CD4-positive, alpha-beta T cell (primary cell): ENCODE measurements around the gene TCF12. TPM values are rescaled to one million over a fixed set of nuclear protein-coding genes. Genes with fewer than 3 reads are reported as not detected.

ENCODE experiments used
- ATAC-seq: fragments of 200-7000 bp; cut with Tn5 transposase; one replicate; pipeline ENCODE4 v1.10.0; 2022; ENCODE audit warnings: mild to moderate bottlenecking; ENCODE audit not compliant: poor library complexity
- CTCF ChIA-PET: fragments of 350-600 bp; sonication (Branson Sonifier 250); formaldehyde crosslinking; loops from one replicate; lab custom pipeline; 2021; ENCODE audit warnings: antibody characterized with exemption, inconsistent platforms; lab: Charles Lee
- POLR2A ChIA-PET: fragments of 350-600 bp; sonication (Branson Sonifier 250); formaldehyde crosslinking; loops from one replicate; lab custom pipeline; 2021; ENCODE audit warnings: antibody characterized with exemption, inconsistent platforms; lab: Charles Lee
- DNase-seq, 14 experiments: peaks; one replicate each; pipeline ENCODE4 v3.0.0-alpha.2; 2013 to 2020; ENCODE audit warnings: mixed read lengths in 2 of 14
- H3K27ac ChIP-seq, 2 donors: one replicate each; pipeline versions ENCODE4 v1.5.1 to v1.7.0; 2013; ENCODE audit warnings: low read length in 2 of 2, low read depth in 1 of 2, mild to moderate bottlenecking in 1 of 2
- H3K27me3 ChIP-seq, 2 experiments: 1 replicate in 1 of 2; 2 replicates in 1 of 2; pipeline versions ENCODE4 v1.6.1 to v1.7.0; 2013; ENCODE audit warnings: low read length in 2 of 2, control low read depth in 1 of 2, mild to moderate bottlenecking in 1 of 2, moderate library complexity in 1 of 2; ENCODE audit not compliant: insufficient read depth in 2 of 2, control insufficient read depth in 1 of 2
- H3K36me3 ChIP-seq: one replicate; pipeline ENCODE4 v1.6.1; 2013; ENCODE audit warnings: low read length, control low read depth; ENCODE audit not compliant: insufficient read depth
- H3K4me1 ChIP-seq: one replicate; pipeline ENCODE4 v1.6.1; 2013; ENCODE audit warnings: low read length, control low read depth; ENCODE audit not compliant: insufficient read depth
- H3K4me3 ChIP-seq: one replicate; pipeline ENCODE4 v1.5.1; 2013; ENCODE audit warnings: mild to moderate bottlenecking, low read length, moderate library complexity
- H3K9me3 ChIP-seq, 2 experiments: 1 replicate in 1 of 2; 2 replicates in 1 of 2; pipeline versions ENCODE4 v1.6.1 to v1.7.0; 2013; ENCODE audit warnings: low read length in 2 of 2, mild to moderate bottlenecking in 2 of 2, control low read depth in 1 of 2, moderate library complexity in 1 of 2; ENCODE audit not compliant: control insufficient read depth in 1 of 2, insufficient read depth in 1 of 2
- H3K27ac Mint-ChIP-seq: one replicate; pipeline ENCODE4 v1.8.0; 2020; ENCODE audit warnings: mixed read lengths
- H3K27me3 Mint-ChIP-seq: one replicate; pipeline ENCODE4 v1.8.0; 2021; ENCODE audit warnings: mixed read lengths
- H3K36me3 Mint-ChIP-seq: one replicate; pipeline ENCODE4 v1.8.0; 2021; ENCODE audit warnings: low read depth, mixed read lengths
- H3K4me1 Mint-ChIP-seq: one replicate; pipeline ENCODE4 v1.8.0; 2021; ENCODE audit warnings: low read depth, mixed read lengths
- H3K4me3 Mint-ChIP-seq: one replicate; pipeline ENCODE4 v1.8.0; 2020; ENCODE audit warnings: mild to moderate bottlenecking, mixed read lengths
- H3K9me3 Mint-ChIP-seq: one replicate; pipeline ENCODE4 v1.8.0; 2020; ENCODE audit warnings: mixed read lengths
- CTCF ChIP-seq: fragments of 200-600 bp; IDR thresholded peaks from one replicate; pipeline ENCODE4 v1.8.0; 2022; ENCODE audit warnings: antibody characterized with exemption, mild to moderate bottlenecking
- intact Hi-C, 2 experiments: fragments of 100-400 bp; cut with DNase I in 1 of 2; cut with micrococcal nuclease in 1 of 2; formaldehyde crosslinking; loops; one replicate each; pipeline versions ENCODE4 v1.15.1 to v1.9.0; 2023 to 2025; cut with DNase I, micrococcal nuclease
- total RNA-seq, 174 experiments: library from RNA in 2 of 174; stranded (reverse) in 2 of 174; gene quantifications; one replicate each; pipeline ENCODE4 v1.2.3 and lab custom pipeline; 2021 to 2026

Gene TCF12
- total RNA-seq, 2 experiments from 2014 or later, result 54.0 TPM

- peak overlapping the region; percentile 76 for H3K27ac Mint-ChIP-seq
- Histone ChIP-seq H3K4me1 (peaks cover 3% of the 10 kb centered on the region), H3K27me3 (no peaks in the 10 kb centered on the region), H3K9me3 (no peaks in the 10 kb centered on the region), H3K4me3 (no peak overlapping the region), H3K36me3 (no peaks in the 10 kb centered on the region), H3K27ac (no peak overlapping the region)
- no peak for TF ChIP-seq CTCF
- ChIA-PET CTCF (interaction anchor here (0.8 kb wide), 1 partner anchor 16 kb away, joined by 3 read pairs; no protein-coding TSS in a partner anchor), POLR2A (interaction anchor here (1.6 kb wide), 1 partner anchor 44 kb away, joined by 6 read pairs; no protein-coding TSS in a partner anchor)
- peaks cover 2% of the 10 kb centered on the region for H3K36me3 Mint-ChIP-seq
- DNase-seq (no peak), ATAC-seq (no peak)
- intact Hi-C loops, result no loop called here
- no peaks in the 10 kb centered on the region for H3K9me3 Mint-ChIP-seq
- peaks cover 67% of the 10 kb centered on the region for H3K4me1 Mint-ChIP-seq
- peak overlapping the region; percentile 75 for H3K4me3 Mint-ChIP-seq
- H3K27me3 Mint-ChIP-seq, result no peaks in the 10 kb centered on the region
Observed at GRCh38 chr15:56963126-56963525, 44.7 kb downstream of the TCF12 start.

GRCh38 chr15:56963710-56964109 is 45.3 kb downstream of the TCF12 start:
- H3K27me3 ChIP-seq, result no peaks in the 10 kb centered on the region
- H3K27ac ChIP-seq, result no peak overlapping the region
- H3K4me1 Mint-ChIP-seq, result peaks cover 67% of the 10 kb centered on the region
- H3K9me3 ChIP-seq, result no peaks in the 10 kb centered on the region
- intact Hi-C loops, result no loop called here
- peak overlapping the region; percentile 75 for H3K4me3 Mint-ChIP-seq
- ChIA-PET POLR2A (interaction anchor here (1.6 kb wide), 2 partner anchors 44 to 230 kb away, joined by 4 to 6 read pairs; partner anchors contain the start of gene ZNF280D), CTCF (no interaction called here)
- H3K4me3 ChIP-seq, result peak overlapping the region; percentile 1
- peaks cover 3% of the 10 kb centered on the region for H3K4me1 ChIP-seq
- ATAC-seq (peak; percentile 74), DNase-seq (peak in 3 of 14 experiments; percentile 27 to 46 (median 39))
- TF ChIP-seq CTCF, result no peak
- H3K27ac Mint-ChIP-seq, result peak overlapping the region; percentile 76
- no peaks in the 10 kb centered on the region for H3K27me3 Mint-ChIP-seq
- H3K36me3 Mint-ChIP-seq, result no peaks in the 10 kb centered on the region
- no peaks in the 10 kb centered on the region for H3K9me3 Mint-ChIP-seq
- H3K36me3 ChIP-seq, result no peaks in the 10 kb centered on the region

GRCh38 chr15:56964182-56964581 is 45.7 kb downstream of the TCF12 start:
- H3K27ac ChIP-seq, result no peak overlapping the region
- TF ChIP-seq CTCF, result no peak

More at GRCh38 chr15:56964182-56964581, 45.7 kb downstream of the TCF12 start:
- no peak for DNase-seq
- Mint-ChIP-seq H3K27ac (peak overlapping the region; percentile 76), H3K4me3 (no peak overlapping the region), H3K4me1 (peaks cover 67% of the 10 kb centered on the region), H3K36me3 (no peaks in the 10 kb centered on the region), H3K27me3 (no peaks in the 10 kb centered on the region), H3K9me3 (no peaks in the 10 kb centered on the region)
- Histone ChIP-seq H3K4me1 (peaks cover 3% of the 10 kb centered on the region), H3K9me3 (no peaks in the 10 kb centered on the region), H3K4me3 (no peak overlapping the region), H3K36me3 (no peaks in the 10 kb centered on the region), H3K27me3 (no peaks in the 10 kb centered on the region)
- peak; percentile 16 for ATAC-seq
- intact Hi-C loops, result no loop called here
- POLR2A ChIA-PET, result interaction anchor here (1.6 kb wide), 2 partner anchors 45 to 231 kb away, joined by 4 to 6 read pairs; partner anchors contain the start of gene ZNF280D
- CTCF ChIA-PET, result no interaction called here
